ENCODE results near the gene CTNNA2. TPM values are rescaled to one million over a fixed set of nuclear protein-coding genes. Genes with fewer than 3 reads are reported as not detected.

Gene CTNNA2
- total RNA-seq, 6 donors from 2014 or later, result not detected

GRCh38 chr2:80050246-80050645, 537.4 kb downstream of the CTNNA2 start:
- DNase-seq (no peak), ATAC-seq (ENCODE audit: low FRiP score in 2 of 2) (no peak)
- Histone ChIP-seq H3K4me1 (peaks cover 0 to 5% (median 0%) of the 10 kb centered on the region in 4 donors), H3K27me3 (no peaks in the 10 kb centered on the region), H3K27ac (no peak overlapping the region), H3K36me3 (no peaks in the 10 kb centered on the region), H3K9me3 (no peaks in the 10 kb centered on the region), H3K4me3 (no peak overlapping the region)
- TF ChIP-seq POLR2A (IDR thresholded peaks at IDR 0.05) (no peak), CTCF (IDR thresholded peaks at IDR 0.05) (no peak), EP300 (IDR thresholded peaks at IDR 0.05) (no peak), POLR2AphosphoS5 (IDR thresholded peaks at IDR 0.05) (no peak)
- WGBS, 2 donors, result 52 to 65% methylated on average over 6 of the region's 6 CpGs

GRCh38 chr2:80053522-80054345, 540.9 kb downstream of the CTNNA2 start:
- ATAC-seq (ENCODE audit: low FRiP score in 2 of 2), result no peak

GRCh38 chr2:80054346-80054675, 541.5 kb downstream of the CTNNA2 start:
- 49 to 50% methylated on average over 2 of the region's 2 CpGs for WGBS, 2 donors
- TF ChIP-seq POLR2A (IDR thresholded peaks at IDR 0.05) (no peak), CTCF (IDR thresholded peaks at IDR 0.05) (no peak), EP300 (IDR thresholded peaks at IDR 0.05) (peak in 1 of 4 donors; percentile 10)
- H3K36me3 ChIP-seq, result no peaks in the 10 kb centered on the region
- DNase-seq (peak in 1 of 2 donors; percentile 63), ATAC-seq (ENCODE audit: low FRiP score in 2 of 2) (peak; percentile 26 to 89)
- H3K27me3 ChIP-seq, result no peaks in the 10 kb centered on the region
- no peaks in the 10 kb centered on the region for H3K9me3 ChIP-seq
- H3K27ac ChIP-seq, result no peak overlapping the region
- H3K4me1 ChIP-seq, result peaks cover 0 to 5% (median 0%) of the 10 kb centered on the region in 4 donors
- no peak overlapping the region for H3K4me3 ChIP-seq

More at GRCh38 chr2:80053522-80054345, 540.9 kb downstream of the CTNNA2 start:
- Histone ChIP-seq H3K27ac (no peak overlapping the region), H3K4me1 (peaks cover 0 to 5% (median 0%) of the 10 kb centered on the region in 4 donors), H3K36me3 (no peaks in the 10 kb centered on the region), H3K27me3 (no peaks in the 10 kb centered on the region), H3K4me3 (no peak overlapping the region), H3K9me3 (no peaks in the 10 kb centered on the region)
- TF ChIP-seq POLR2AphosphoS5 (IDR thresholded peaks at IDR 0.05) (no peak), EP300 (IDR thresholded peaks at IDR 0.05) (no peak), CTCF (IDR thresholded peaks at IDR 0.05) (no peak), POLR2A (IDR thresholded peaks at IDR 0.05) (no peak)
- WGBS, 2 donors, result 49 to 54% methylated on average over 8 of the region's 8 CpGs
- DNase-seq, result no peak

GRCh38 chr2:80057956-80058355, 545.1 kb downstream of the CTNNA2 start:
- Histone ChIP-seq H3K9me3 (no peaks in the 10 kb centered on the region), H3K4me1 (peaks cover 0 to 5% (median 0%) of the 10 kb centered on the region in 4 donors), H3K36me3 (no peaks in the 10 kb centered on the region), H3K27ac (no peak overlapping the region), H3K27me3 (no peaks in the 10 kb centered on the region), H3K4me3 (no peak overlapping the region)
- ATAC-seq (ENCODE audit: low FRiP score in 2 of 2) (no peak), DNase-seq (no peak)
- TF ChIP-seq POLR2A (IDR thresholded peaks at IDR 0.05) (no peak), CTCF (IDR thresholded peaks at IDR 0.05) (no peak), EP300 (IDR thresholded peaks at IDR 0.05) (no peak), POLR2AphosphoS5 (IDR thresholded peaks at IDR 0.05) (no peak)
- 94 to 96% methylated on average over 1 of the region's 1 CpG for WGBS, 2 donors

GRCh38 chr2:80058562-80058961, 545.7 kb downstream of the CTNNA2 start:
- no peak overlapping the region for H3K4me3 ChIP-seq
- 80 to 90% methylated on average over 4 of the region's 4 CpGs for WGBS, 2 donors
- H3K27me3 ChIP-seq, result no peaks in the 10 kb centered on the region
- no peak overlapping the region for H3K27ac ChIP-seq
- no peaks in the 10 kb centered on the region for H3K36me3 ChIP-seq
- DNase-seq, result no peak
- TF ChIP-seq EP300 (IDR thresholded peaks at IDR 0.05), result no peak
- ATAC-seq (ENCODE audit: low FRiP score in 2 of 2), result no peak
- H3K4me1 ChIP-seq, result peaks cover 0 to 5% (median 0%) of the 10 kb centered on the region in 4 donors
- no peaks in the 10 kb centered on the region for H3K9me3 ChIP-seq
